ENCODE data around the gene GAS7.

DNA sequence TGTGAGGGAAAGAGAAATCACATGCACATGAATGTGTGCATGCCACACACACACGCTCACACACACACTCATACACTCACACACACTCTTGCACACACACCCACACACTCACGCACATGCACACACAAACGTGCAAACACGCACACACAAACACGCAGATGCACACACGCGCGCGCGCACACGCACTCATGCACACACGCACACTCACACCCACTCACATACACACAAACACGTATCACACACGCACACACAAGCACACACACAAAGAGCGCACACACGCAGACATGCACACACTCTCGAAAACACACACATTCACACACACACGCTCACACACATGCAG, 72.2 kb downstream of the GAS7 start:
- TF ChIP-seq, protein P1, sequence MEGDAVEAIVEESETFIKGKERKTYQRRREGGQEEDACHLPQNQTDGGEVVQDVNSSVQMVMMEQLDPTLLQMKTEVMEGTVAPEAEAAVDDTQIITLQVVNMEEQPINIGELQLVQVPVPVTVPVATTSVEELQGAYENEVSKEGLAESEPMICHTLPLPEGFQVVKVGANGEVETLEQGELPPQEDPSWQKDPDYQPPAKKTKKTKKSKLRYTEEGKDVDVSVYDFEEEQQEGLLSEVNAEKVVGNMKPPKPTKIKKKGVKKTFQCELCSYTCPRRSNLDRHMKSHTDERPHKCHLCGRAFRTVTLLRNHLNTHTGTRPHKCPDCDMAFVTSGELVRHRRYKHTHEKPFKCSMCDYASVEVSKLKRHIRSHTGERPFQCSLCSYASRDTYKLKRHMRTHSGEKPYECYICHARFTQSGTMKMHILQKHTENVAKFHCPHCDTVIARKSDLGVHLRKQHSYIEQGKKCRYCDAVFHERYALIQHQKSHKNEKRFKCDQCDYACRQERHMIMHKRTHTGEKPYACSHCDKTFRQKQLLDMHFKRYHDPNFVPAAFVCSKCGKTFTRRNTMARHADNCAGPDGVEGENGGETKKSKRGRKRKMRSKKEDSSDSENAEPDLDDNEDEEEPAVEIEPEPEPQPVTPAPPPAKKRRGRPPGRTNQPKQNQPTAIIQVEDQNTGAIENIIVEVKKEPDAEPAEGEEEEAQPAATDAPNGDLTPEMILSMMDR (IDR thresholded peaks at IDR 0.05): no peak
- no peak for TF ChIP-seq POLR2A (IDR thresholded peaks at IDR 0.05)
